ENCODE measurements around the gene ANXA8.

- TF ChIP-seq ARHGAP35 (CRISPR knock-in tag; IDR thresholded peaks at IDR 0.05; ENCODE audit: borderline replicate concordance) (no peak), KLF13 (CRISPR knock-in tag; IDR thresholded peaks at IDR 0.05) (no peak), ZBTB8A (CRISPR knock-in tag; IDR thresholded peaks at IDR 0.05; ENCODE audit: borderline replicate concordance, low read depth) (no peak), ZNF740 (CRISPR knock-in tag; IDR thresholded peaks at IDR 0.05) (no peak), EZH2 (conservative IDR thresholded peaks at IDR 0.05; ENCODE audit: low read depth, low read length) (no peak), ZNF782 (CRISPR knock-in tag; IDR thresholded peaks at IDR 0.05; ENCODE audit: borderline replicate concordance) (no peak)
Measured at GRCh38 chr10:47451273-47451997, 32.5 kb downstream of the ANXA8 start.
